HG03565 (cell line): ENCODE measurements around the gene AFTPH.

Experiments used
- ATAC-seq: cut with Tn5 transposase; IDR thresholded peaks from one replicate; pipeline ENCODE4 v1.9.1; 2021; ENCODE audit warnings: mild to moderate bottlenecking, moderate library complexity; ENCODE audit not compliant: unreplicated experiment

The AFTPH gene

DNA sequence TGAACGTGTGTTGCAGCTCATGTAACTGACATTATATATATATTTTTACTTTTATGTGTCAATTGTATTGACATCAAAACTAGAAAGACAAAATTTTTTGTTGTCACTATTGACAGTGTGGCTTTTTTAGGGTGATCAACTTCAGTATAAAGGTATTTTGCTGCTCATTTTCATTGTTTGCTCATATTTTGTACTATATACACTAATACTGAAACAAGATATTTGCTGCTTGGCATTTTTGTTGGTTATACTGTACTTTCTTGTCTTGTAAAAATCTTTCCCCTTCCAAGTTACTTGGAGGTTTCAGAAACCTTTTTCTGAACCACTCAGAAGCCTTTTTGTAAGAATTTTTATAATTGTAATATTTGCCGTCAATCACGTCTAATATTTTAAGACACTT is 16.5 kb downstream of the AFTPH start:
- ATAC-seq = no peak

DNA sequence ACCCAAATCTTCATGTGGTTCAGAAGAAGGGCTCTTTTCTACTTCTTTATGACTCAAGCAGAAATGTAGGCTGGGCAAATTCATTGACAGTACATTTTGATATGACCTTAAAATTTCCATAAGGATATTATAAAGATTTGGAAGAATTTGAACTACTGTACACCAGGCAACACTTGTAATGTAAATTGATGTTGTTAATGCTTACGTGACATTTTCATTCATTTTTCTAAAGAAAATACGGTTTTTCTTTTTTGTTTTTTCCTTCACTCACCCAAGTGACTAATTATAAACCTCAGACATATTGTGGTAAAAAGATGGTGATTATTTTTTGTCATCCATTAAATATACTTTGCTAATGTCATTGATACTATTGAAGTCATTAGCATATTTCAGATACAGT is 17.4 kb downstream of the AFTPH start:
- ATAC-seq = no peak

DNA sequence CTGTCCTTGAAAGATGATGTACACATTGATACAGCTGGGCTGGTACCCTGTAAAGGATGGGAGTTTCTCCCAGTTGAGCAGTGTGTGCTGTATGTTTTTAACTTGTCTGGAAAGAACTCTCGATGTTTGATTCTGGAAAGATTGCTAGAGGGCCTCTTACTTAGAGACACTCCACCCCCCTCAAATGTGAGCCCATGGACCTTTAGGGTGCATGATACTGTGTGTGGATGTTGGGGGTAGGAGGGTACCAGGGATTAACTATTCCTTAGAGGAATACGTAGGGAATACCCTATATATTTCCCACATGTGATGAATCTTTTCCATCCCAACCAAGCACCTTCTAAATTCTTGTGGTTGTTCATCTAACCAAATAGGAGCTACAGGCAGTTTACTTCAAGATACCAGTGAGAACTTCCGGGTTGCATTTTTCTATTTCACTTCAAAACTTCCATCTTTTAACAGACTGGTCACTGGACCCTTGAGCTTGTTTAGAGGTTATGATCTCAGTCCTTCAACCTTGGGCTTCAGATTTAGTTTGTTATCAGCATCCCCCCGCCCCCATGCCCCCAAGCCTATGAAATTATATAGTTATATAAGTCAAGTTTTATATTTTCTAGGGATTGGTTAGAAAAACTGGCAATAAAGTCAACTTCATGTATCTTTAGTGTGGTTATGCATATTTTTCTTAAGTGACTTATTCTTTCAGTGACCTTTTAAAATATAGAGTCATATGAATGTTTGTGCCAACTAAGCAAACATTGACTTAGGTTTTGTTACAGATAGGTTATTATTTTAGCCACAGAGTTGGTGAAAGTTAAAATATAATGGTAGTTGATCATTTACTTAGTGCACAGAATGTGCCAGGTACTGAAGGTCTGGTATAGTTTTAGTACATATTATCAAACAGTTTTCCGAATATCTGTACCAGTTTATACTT is 18.2 kb downstream of the AFTPH start:
- ATAC-seq = no peak

DNA sequence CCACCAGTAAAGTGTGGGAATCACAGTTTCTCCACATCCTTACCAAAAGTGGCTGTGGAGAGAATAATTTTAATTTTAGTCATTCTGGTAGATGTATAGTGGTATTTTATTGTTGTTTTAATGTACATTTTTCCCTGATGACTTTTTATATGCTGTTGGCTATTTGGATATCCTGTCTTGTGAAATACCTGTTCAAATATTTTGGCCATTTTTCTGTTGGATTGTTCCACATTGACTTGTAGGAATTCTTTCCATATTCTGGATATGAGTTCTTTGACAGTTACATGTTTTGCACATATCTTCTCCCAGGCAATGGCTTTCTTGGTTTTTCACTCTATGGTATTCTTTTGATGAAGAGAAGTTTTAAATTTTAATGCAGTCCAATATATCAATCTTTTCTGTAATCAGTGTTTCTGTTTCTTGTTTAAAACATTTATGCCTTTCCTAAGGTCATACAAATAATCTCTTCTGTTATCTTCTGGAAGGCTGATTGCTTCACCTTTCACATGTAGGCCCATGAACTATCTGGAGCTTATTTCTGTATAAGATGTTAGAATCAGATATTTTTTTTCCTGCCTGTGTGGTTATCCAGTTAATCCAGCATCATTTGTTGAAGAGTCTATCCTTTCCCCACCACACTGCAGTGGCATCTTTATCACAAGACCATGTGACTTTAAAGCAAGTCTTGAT is 19.0 kb downstream of the AFTPH start:
- ATAC-seq = no peak

DNA sequence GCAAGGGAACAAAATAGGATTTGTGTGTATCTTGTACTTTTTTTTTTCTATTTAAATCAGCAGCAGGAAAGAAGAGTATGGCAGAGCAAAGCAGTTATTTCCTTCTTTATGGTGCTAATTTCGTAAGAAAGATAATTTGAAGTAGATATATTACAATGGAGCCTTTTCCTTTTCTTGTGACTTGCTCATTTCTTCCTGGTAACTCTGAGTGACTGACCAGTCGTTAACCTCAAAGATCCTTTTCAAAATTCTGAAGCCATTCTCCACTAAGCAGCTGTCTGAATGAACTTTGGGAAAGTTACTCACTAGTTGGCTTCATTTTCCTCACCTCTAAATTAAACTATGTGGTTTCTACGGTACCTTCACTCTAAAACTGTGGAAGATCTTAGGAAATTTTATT is 24.6 kb downstream of the AFTPH start:
- ATAC-seq = no peak

DNA sequence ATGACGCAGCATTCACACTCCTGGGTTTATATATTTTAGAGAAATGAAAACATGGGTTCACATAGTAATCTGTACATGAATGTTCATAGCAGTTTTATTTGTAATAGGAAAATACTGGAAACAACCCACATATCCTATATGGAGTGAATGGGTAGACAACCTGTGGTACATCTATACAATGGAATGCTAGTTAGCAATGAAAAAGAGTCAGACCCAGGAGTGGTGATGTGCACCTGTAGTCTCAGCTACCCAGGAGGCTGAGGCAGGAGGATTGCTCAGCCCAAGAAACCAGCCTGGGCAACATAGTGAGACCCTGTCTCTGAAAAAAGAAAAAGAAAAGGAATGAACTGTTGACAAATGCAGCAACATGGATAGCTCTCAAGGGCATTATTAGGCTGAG is 25.9 kb downstream of the AFTPH start:
- ATAC-seq = no peak

DNA sequence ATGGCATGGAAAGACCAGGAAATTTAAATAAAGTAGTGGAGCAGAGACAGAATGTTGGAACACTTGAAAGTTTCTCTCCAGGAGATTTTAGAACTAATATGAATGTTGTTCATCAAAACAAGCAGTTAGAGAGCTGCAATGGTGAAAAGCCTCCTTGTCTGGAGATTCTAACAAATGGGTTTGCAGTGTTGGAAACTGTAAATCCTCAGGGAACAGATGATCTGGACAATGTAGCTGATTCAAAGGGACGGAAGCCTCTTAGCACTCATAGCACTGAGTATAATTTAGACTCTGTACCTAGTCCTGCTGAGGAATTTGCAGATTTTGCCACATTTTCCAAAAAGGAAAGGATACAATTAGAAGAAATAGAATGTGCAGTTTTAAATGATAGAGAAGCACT is 27.7 kb downstream of the AFTPH start:
- ATAC-seq = no peak

DNA sequence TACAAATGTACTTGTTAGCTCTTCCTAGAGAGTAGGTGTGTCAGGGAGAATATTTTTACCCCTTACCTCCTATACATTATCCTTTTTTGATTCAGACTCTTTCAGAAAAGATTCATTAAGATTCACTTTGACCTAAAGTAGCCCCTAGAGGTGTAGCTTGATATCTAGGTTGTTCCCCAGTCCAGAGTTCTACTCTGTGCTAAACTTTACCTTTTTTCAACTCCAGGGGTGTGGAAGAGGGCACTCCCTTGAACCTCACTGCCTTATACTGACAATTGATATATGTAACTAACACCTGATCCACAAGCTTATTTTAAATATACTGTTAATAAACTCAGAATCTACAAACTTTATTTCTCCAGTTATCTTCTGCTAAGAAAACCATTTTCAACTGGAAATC is 30.0 kb downstream of the AFTPH start:
- ATAC-seq = no peak

DNA sequence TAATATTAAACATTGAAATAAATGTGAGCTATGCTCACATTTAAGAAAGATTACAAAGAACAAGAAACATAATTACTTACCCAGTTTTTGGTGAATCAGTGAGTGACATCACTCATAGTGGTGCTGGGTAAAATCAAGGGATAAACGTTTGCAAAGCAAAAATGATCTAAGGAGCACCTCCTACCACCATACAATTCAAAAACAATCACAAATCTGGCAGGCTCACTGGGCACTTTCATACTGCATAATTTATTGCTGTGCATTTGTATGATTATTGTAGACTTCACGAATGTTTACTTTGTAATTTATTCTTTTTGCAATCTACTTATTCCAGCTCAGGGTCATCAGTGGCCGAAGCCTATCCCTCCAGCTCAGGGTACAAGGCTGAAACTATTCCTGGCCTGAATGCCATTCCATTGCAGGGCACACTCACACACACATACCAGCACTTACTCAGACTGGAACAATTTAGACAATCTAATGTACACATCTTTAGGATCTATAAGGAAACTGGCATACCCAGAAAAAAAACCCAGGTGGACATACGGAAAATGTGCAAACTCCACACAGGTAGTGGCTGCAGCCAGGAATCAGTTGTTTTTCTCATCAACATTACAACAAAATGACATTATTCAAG is 34.4 kb downstream of the AFTPH start:
- ATAC-seq = no peak

DNA sequence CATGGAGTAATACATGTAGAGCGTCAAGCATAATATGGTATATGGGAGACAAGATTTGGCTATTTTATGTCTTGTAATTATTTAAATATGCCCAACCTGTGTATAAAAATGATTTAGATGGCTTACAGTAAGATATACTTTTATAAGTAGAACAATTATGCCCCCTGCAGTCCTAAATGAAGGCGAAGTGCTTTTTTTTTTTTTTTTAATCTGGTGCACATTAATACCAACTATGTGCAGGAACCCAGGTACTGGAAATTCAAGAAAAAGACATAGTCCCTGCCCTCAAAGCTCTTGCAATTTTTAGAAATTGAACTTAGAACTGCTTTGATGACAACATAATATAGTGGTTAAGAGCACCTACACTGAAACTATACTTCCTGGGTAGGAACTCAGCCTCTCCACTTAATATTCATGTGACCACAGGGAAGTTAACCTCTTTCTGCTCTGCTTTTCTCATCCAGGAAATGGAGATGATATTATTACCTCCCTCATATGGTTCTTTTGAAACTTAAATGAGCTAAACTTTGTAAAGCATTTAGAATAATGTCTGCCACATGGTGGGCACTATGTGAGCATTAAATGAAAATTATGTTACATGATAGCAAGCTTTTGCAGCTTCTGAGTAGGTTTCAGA is 38.1 kb downstream of the AFTPH start:
- ATAC-seq = no peak

DNA sequence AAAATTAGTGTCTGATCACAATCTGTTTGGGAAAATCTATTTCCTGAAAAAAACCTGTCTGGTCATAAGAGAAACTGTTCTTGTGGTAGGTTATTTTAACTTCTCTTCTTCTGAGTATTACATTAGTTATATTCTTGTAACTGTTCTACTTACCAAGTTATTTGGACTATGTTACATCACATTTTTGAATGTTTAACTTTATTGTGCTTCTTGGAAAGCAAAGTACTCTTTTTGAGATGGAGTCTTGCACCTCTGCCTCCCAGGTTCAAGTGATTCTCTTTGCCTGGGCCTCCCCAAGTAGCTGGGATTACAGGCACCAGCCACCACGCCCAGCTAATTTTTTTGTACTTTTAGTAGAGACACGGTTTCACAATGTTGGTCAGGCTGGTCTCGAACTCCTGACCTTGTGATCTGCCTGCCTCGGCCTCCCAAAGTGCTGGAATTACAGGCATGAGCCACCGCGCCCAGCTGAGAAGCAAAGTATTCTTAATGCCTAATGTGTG is 39.4 kb downstream of the AFTPH start:
- ATAC-seq = no peak

DNA sequence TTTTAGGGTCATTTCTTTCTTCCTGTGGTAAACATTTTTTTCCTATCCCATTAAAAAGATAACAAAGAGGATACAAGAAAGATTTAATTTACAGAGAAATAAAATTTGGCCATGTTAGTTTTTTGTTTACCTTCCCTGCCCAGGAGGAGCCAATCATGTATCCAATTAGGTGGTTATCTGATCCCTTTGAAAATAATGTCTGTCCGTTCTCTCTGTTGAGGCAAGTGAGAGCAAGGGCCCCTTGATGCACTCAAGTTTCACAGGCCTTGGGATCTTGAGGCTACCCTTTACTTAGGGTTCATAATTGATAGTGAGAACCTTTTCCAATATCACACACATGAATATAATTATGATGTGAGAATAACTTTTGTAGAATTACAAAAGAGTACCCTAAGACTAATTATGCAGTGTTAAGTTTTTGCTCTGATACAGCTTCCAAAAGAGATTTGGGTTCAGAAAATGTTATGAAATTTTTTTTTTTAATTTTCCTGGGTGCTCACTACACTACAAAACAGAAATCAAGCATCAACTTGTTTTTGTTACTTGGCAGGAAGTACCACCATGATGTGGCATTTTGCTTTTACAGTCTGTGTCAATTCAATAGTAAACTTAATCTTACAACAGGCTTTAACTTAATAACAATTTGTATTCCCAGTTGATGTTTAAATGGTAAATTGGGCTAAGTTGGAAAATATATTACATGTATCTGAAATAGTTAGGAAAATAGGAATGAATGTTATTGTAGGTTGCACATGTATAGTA is 42.0 kb downstream of the AFTPH start:
- no peak for ATAC-seq

DNA sequence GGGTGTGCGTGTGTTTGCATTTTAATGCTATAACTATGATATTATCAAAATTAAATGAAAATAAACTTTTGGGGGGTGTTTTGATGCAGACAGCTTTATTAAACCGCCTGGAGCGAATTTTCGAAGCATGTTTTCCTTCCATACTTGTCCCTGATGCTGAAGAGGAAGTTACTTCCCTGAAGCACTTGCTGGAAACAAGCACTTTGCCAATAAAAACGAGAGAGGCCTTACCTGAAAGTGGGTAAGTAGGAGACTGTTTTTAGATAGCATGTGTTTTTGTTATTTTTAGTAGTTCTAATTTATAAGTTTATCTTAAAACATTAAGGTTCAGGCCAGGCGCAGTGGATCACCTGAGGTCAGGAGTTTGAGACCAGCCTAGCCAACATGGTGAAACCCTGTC is 43.3 kb downstream of the AFTPH start:
- no peak for ATAC-seq

DNA sequence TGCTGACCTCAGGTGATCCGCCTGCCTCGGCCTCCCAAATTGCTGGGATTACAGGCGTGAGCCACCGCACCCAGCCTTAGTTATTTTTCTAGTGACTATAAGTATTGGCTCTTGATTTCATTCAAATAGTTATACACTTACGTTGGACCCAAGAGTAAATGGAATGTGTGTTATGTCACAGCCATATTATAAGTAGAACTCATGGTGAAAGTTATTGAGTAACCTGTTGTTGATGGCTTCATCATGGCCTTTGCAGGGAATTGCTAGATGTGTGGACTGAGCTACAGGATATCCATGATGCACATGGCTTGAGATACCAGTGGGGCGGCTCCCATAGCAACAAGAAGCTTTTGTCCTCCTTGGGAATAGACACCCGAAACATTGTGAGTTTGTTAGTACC is 44.7 kb downstream of the AFTPH start:
- ATAC-seq = no peak

DNA sequence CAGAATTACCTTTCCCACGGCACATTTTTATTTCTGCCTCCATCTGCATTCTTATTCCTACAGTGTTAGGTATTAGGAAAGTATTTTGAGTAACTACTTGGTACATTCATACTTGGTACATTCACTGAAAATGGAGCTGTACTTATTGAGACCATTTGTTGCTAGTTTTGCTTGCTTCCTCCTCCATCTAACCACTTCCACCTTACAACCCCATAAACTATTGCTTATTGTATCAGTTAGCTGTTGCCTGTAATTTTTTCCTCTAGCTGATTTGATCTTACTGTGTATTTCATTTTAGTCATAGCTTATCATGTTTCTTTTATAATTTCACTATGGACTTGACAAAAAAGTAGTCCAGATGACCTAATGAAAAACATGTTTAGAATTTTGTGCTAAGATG is 50.7 kb downstream of the AFTPH start:
- no peak for ATAC-seq

DNA sequence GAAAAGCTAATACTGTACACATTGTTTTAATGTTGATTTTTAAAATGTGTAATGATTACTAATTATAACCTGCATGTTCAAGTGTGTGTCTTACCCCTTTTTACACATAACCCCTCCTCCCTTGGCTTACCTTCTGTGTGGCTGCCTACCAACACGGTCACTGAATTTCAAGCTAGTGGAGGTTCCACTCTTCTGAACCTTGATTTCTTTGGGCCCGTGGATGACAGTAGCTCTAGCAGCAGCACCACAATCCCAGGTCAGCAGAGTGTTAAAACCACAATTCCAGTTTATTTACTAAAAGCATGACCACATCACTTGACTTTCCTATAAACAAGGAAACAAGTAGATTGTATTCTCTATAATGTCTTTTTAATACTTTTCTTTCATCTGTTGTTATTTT is 56.9 kb downstream of the AFTPH start:
- ATAC-seq = no peak

DNA sequence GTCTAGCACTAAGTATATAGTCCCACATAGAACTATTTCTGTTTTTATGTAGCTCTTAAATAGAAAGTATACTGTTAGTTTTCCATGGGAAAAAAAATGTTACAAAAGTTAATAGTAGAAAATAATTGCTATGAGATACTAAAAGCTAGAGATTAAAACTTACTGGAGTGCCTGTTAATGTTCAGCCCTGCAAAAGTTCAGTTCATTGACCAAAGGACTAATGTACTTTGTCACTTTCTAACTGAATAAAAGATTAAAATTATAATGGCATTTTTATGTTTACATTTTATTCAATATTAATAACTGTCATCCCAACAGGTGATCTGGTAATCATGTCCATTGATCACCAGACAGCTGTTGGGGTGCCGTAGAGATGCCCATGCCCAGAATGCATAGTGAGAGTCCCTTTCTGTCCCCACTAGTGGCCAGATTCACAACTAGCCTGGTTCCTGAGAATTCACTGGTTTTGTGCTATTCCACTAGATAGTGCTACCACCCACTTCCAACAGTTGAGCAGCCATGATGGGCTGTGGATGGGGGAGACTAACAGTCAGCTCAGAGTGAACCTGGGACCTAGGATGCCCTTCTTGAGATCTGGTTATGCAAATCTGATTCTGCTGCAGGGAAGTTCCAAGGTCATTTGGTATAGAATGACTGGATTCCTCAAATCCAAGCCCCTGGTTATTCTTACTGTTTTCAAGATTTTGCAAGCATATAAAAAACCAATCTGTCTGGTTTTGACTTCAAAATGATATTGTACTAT is 57.8 kb downstream of the AFTPH start:
- ATAC-seq = peak; percentile 29

DNA sequence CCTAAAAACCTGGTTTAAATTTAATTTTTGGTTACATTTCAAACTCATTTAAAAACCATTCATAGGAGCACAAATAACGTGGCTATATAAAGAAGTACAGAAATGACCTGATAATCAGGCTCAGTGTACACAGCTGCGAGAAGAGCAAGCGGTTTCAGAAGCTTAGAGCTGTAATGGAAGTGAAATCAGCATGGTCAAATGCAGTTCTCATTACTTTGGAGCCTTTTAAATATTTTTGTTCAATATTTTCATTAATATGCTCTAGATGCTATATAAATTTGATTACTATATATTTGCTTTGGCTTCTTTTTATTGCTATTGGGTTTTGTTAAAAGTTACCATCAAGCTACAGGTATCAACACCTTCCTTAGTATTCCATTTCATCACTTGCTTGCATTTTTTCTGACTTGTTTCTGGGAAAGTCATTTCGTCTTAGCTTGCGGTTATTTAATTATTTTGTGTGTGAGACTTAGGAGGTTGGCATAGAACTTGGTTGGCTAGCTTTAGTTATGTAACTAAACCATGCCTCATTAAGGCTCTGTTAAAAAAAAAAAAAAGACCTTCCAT is 58.7 kb downstream of the AFTPH start:
- peak; percentile 75 for ATAC-seq

DNA sequence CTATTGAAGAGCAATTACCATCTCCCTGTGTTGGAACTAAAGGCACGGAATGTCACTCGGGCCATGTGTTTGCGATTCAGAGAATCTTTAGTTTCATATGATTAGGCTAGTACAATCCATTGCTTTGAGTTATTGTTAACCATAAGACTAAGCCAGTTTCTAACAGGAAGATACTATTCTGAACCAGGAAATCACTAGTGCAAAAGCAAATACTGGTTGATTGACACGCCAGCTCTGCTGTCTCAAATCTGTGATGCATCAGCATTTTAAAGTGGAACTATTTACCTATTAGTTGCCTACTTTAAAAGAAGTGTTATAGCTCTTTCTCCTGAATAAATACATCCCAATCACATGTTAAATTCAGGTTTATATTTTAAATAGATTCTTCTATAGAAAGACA is 61.9 kb downstream of the AFTPH start:
- no peak for ATAC-seq
